Vagina (tissue), 2 donors: Measurements from ENCODE around the gene SLC12A9.

Experiments
- POLR2A ChIP-seq, 2 donors: fragments of 450-650 bp; IDR thresholded peaks; one replicate each; pipeline ENCODE4 v1.6.1; 2017; ENCODE audit warnings: antibody characterized with exemption in 2 of 2, mild to moderate bottlenecking in 2 of 2, moderate library complexity in 2 of 2
- POLR2AphosphoS5 ChIP-seq, 2 donors: sonication (generic); formaldehyde crosslinking; IDR thresholded peaks; one replicate each; pipeline ENCODE4 v1.9.0; 2017; ENCODE audit warnings: antibody characterized with exemption in 2 of 2, mild to moderate bottlenecking in 2 of 2, low read depth in 1 of 2; ENCODE audit not compliant: insufficient read depth in 1 of 2
- TF ChIP-seq, protein P1 (sequence below), 3 experiments: fragments of 450-650 bp in 2 of 3; fragments of 200-600 bp in 1 of 3; sonication (generic) in 1 of 3; IDR thresholded peaks; one replicate each; pipeline ENCODE4 v1.5.1; 2017 to 2019; ENCODE audit warnings: antibody characterized with exemption in 3 of 3, mild to moderate bottlenecking in 2 of 3, moderate library complexity in 2 of 3

DNA sequence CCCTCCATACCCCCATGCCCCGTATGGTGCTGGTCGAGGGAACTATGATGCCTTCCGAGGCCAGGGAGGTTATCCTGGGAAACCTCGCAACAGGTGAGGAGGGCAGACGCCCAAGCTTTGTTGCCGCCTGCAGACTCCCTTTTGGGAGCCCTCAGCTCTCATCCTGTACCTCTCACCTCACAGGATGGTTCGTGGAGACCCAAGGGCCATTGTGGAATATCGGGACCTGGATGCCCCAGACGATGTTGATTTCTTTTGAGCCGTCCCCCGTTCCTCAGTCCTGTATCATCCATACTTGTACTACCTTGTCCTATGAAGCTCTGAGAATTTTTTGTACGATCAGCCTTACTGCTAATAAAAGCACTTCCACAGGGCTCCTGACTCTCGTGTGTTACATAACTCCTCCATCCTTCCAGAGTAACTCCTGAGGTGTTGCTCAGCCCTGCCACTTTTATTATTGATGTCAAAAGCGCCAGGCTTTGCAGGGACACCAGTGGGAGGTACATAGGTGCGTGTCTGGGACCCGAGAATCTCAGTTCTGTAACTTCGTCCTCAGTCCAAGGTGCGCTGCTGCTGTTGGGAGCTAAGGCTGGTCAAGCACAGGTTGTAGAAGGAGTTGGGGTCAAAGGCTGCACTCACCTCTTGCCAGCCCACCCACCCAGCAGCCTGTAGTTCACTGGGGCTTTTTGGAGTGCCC lies 35.9 kb downstream of the SLC12A9 start:
- TF ChIP-seq, protein P1, sequence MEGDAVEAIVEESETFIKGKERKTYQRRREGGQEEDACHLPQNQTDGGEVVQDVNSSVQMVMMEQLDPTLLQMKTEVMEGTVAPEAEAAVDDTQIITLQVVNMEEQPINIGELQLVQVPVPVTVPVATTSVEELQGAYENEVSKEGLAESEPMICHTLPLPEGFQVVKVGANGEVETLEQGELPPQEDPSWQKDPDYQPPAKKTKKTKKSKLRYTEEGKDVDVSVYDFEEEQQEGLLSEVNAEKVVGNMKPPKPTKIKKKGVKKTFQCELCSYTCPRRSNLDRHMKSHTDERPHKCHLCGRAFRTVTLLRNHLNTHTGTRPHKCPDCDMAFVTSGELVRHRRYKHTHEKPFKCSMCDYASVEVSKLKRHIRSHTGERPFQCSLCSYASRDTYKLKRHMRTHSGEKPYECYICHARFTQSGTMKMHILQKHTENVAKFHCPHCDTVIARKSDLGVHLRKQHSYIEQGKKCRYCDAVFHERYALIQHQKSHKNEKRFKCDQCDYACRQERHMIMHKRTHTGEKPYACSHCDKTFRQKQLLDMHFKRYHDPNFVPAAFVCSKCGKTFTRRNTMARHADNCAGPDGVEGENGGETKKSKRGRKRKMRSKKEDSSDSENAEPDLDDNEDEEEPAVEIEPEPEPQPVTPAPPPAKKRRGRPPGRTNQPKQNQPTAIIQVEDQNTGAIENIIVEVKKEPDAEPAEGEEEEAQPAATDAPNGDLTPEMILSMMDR (IDR thresholded peaks at IDR 0.05): no peak
- no peak for TF ChIP-seq POLR2AphosphoS5 (IDR thresholded peaks at IDR 0.05; ENCODE audit: insufficient read depth in 1 of 2, low read depth in 1 of 2)
- TF ChIP-seq POLR2A (IDR thresholded peaks at IDR 0.05): no peak
